Endothelial cell of umbilical vein (primary cell): Measurements from ENCODE around the gene DACH2. TPM values are rescaled to one million over a fixed set of nuclear protein-coding genes. Genes with fewer than 3 reads are reported as not detected.

Source experiments
- BruUV-seq: library from RNA; stranded (reverse); fragments of 400-500 nt; replicated peaks from 2 replicates; lab custom pipeline; 2021; lab: Mats Ljungman, UMichigan
- CTCF ChIA-PET: fragments of 300-600, 350-600 bp; sonication (Branson Sonifier 250); formaldehyde crosslinking; loops from one replicate; lab custom pipeline; 2021; ENCODE audit warnings: antibody characterized with exemption, inconsistent platforms; lab: Charles Lee
- POLR2A ChIA-PET: fragments of 300-600, 350-600 bp; sonication (Branson Sonifier 250); formaldehyde crosslinking; loops from one replicate; lab custom pipeline; 2021; ENCODE audit warnings: antibody characterized with exemption, inconsistent platforms; lab: Charles Lee
- DNase-seq: peaks from one replicate; pipeline ENCODE4 v3.0.0-alpha.2; 2011; ENCODE audit warnings: low read depth, low spot score
- FAIRE-seq: peaks from 2 replicates; lab custom pipeline; 2011; peaks lifted over from hg19 to GRCh38; lab: Jason Lieb, UNC
- H2AFZ ChIP-seq: 2 replicates; pipeline ENCODE4 v1.6.0; 2012; ENCODE audit warnings: low read depth, low read length, control low read depth, inconsistent platforms
- H3K27ac ChIP-seq: 2 replicates; pipeline ENCODE4 v1.5.1; 2011; ENCODE audit warnings: low read depth, mild to moderate bottlenecking, control low read depth, low read length, moderate library complexity; ENCODE audit not compliant: insufficient read depth
- H3K27me3 ChIP-seq, 2 experiments: 2 replicates each; pipeline versions ENCODE4 v1.6.0 to v1.6.1; 2011; ENCODE audit warnings: low read length in 2 of 2, mixed read lengths in 1 of 2; ENCODE audit not compliant: control insufficient read depth in 2 of 2, insufficient read depth in 2 of 2
- H3K36me3 ChIP-seq, 2 experiments: 2 replicates in 1 of 2; 3 replicates in 1 of 2; pipeline ENCODE4 v1.5.1; 2011; ENCODE audit warnings: low read length in 2 of 2, mild to moderate bottlenecking in 1 of 2, moderate library complexity in 1 of 2; ENCODE audit not compliant: control insufficient read depth in 2 of 2, insufficient read depth in 2 of 2; ENCODE audit errors: extremely low read depth in 1 of 2
- H3K4me1 ChIP-seq: 3 replicates; pipeline ENCODE4 v1.5.1; 2011; ENCODE audit warnings: mild to moderate bottlenecking, low read length; ENCODE audit not compliant: control insufficient read depth, insufficient read depth; ENCODE audit errors: extremely low read depth
- H3K4me2 ChIP-seq: 2 replicates; pipeline ENCODE4 v1.6.1; 2011; ENCODE audit warnings: low read length, control low read depth, mixed read lengths; ENCODE audit not compliant: insufficient read depth
- H3K4me3 ChIP-seq, 3 experiments: fragments of 200-600 bp in 1 of 3; sonication (generic), shearing (Covaris generic) in 1 of 3; replicated peaks in 1 of 3; 2 replicates each; pipeline ENCODE4 v1.5.1; 2011 to 2016; ENCODE audit warnings: control low read depth in 3 of 3, low read length in 3 of 3, mild to moderate bottlenecking in 2 of 3, inconsistent platforms in 1 of 3, low read depth in 1 of 3, moderate library complexity in 1 of 3; ENCODE audit not compliant: insufficient read depth in 1 of 3
- H3K79me2 ChIP-seq: 2 replicates; pipeline ENCODE4 v1.6.0; 2012; ENCODE audit warnings: low read length, inconsistent platforms; ENCODE audit not compliant: control insufficient read depth, insufficient read depth
- H3K9ac ChIP-seq: replicated peaks from 2 replicates; pipeline ENCODE3; 2011; ENCODE audit warnings: low read length, control low read depth; ENCODE audit not compliant: insufficient read depth; ENCODE audit errors: extremely low read depth
- H3K9me1 ChIP-seq: replicated peaks from 3 replicates; pipeline ENCODE4 v1.6.0; 2011; ENCODE audit warnings: mild to moderate bottlenecking, low read length; ENCODE audit not compliant: control insufficient read depth, insufficient read depth; ENCODE audit errors: extremely low read depth
- H3K9me3 ChIP-seq: replicated peaks from 2 replicates; pipeline ENCODE4 v1.5.1; 2012; ENCODE audit warnings: low read length, inconsistent platforms; ENCODE audit not compliant: control insufficient read depth, insufficient read depth
- H4K20me1 ChIP-seq: replicated peaks from 2 replicates; pipeline ENCODE3; 2011; ENCODE audit warnings: mild to moderate bottlenecking, low read length; ENCODE audit not compliant: control insufficient read depth, insufficient read depth; ENCODE audit errors: extremely low read depth
- CTCF ChIP-seq, 2 donors: IDR thresholded peaks; 1 replicate in 1 of 2; 2 replicates in 1 of 2; pipeline ENCODE4 v1.5.1; 2011; ENCODE audit warnings: low read length in 2 of 2, mild to moderate bottlenecking in 2 of 2, moderate library complexity in 2 of 2, control low read depth in 1 of 2, inconsistent platforms in 1 of 2, low read depth in 1 of 2; ENCODE audit not compliant: insufficient read depth in 1 of 2; ENCODE audit errors: extremely low read depth in 1 of 2
- EZH2 ChIP-seq: IDR thresholded peaks from 2 replicates; pipeline ENCODE4 v1.6.1; 2012; ENCODE audit warnings: borderline replicate concordance, low read depth, mild to moderate bottlenecking, moderate library complexity, low read length, inconsistent platforms; ENCODE audit not compliant: severe bottlenecking
- FOS ChIP-seq: IDR thresholded peaks from 2 replicates; pipeline ENCODE4 v1.6.1; 2011; ENCODE audit warnings: mild to moderate bottlenecking, low read length, moderate library complexity, borderline replicate concordance; ENCODE audit not compliant: insufficient read depth
- GATA2 ChIP-seq: IDR thresholded peaks from 2 replicates; pipeline ENCODE4 v1.7.0; 2011; ENCODE audit warnings: low read depth, mild to moderate bottlenecking, moderate library complexity, mixed read lengths, low read length; ENCODE audit not compliant: insufficient read length, insufficient read depth
- JUN ChIP-seq: IDR thresholded peaks from 2 replicates; pipeline ENCODE4 v1.6.1; 2011; ENCODE audit warnings: borderline replicate concordance, low read depth; ENCODE audit not compliant: insufficient read length, insufficient read depth
- MYC ChIP-seq: IDR thresholded peaks from one replicate; pipeline ENCODE4 v1.6.1; 2011; ENCODE audit warnings: mild to moderate bottlenecking, low read depth, low read length
- POLR2AphosphoS5 ChIP-seq: IDR thresholded peaks from 2 replicates; pipeline ENCODE4 v1.6.1; 2012; ENCODE audit warnings: low read depth, mild to moderate bottlenecking, control low read depth, low read length, moderate library complexity; ENCODE audit not compliant: insufficient read depth
- dilution Hi-C: fragments of 300-500 bp; cut with MboI; formaldehyde crosslinking; loops from one replicate; pipeline ENCODE4 v1.15.0; 2019; ENCODE audit warnings: low sequenced_read_pairs; ENCODE audit not compliant: extremely low pct_ligation_motif_present
- intact Hi-C: fragments of 100-400 bp; cut with micrococcal nuclease; formaldehyde crosslinking; loops from one replicate; pipeline ENCODE4 v1.10.0; 2022
- polyA plus RNA-seq, 4 experiments: library from polyadenylated mRNA; depleted of rRNA in 3 of 4; stranded (reverse) in 3 of 4; unstranded in 1 of 4; fragments of >200 nt; gene quantifications; 2 replicates each; pipeline versions ENCODE4 v1.2.1 to v1.2.3, GENCODE V29; 2011 to 2012; ENCODE audit warnings: missing spikeins in 1 of 4
- total RNA-seq: library from RNA; stranded (reverse); gene quantifications from 2 replicates; pipeline ENCODE4 v1.2.3, GENCODE V29; 2021
- TF ChIP-seq, protein P1 (sequence below): IDR thresholded peaks from 2 replicates; pipeline ENCODE4 v1.6.1; 2011; ENCODE audit not compliant: insufficient read depth, insufficient read length

Gene DACH2
- total and polyA plus RNA-seq, 2 donors (not counting 3 experiments of a cell fraction or from before 2014, with no cell fraction given): not detected

GRCh38 chrX:86696951-86697350 is 548.7 kb downstream of the DACH2 start:
- no TSS peak for BruUV-seq
- Histone ChIP-seq H3K79me2 (no peaks in the 10 kb centered on the region), H3K4me1 (no peaks in the 10 kb centered on the region), H3K36me3 (no peaks in the 10 kb centered on the region), H3K27me3 (no peaks in the 10 kb centered on the region), H3K9me1 (no peaks in the 10 kb centered on the region), H3K9ac (no peak overlapping the region), H3K4me3 (no peak overlapping the region), H3K27ac (no peak overlapping the region), H2AFZ (no peak overlapping the region), H4K20me1 (no peaks in the 10 kb centered on the region), H3K4me2 (no peak overlapping the region), H3K9me3 (no peaks in the 10 kb centered on the region)
- DNase-seq (no peak), FAIRE-seq (no peak)
- dilution Hi-C loops: no loop called here
- TF ChIP-seq GATA2 (no peak), FOS (no peak), POLR2AphosphoS5 (no peak), MYC (no peak)
- TF ChIP-seq, protein P1, sequence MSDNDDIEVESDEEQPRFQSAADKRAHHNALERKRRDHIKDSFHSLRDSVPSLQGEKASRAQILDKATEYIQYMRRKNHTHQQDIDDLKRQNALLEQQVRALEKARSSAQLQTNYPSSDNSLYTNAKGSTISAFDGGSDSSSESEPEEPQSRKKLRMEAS: no peak
- intact Hi-C loops: no loop called here
- POLR2A ChIA-PET: no interaction called here
- CTCF ChIA-PET: no interaction called here

GRCh38 chrX:86711531-86712180 is 563.4 kb downstream of the DACH2 start:
- dilution Hi-C loops: no loop called here
- no peaks in the 10 kb centered on the region for H4K20me1 ChIP-seq
- H3K4me3 ChIP-seq: no peak overlapping the region
- ChIA-PET POLR2A (no interaction called here), CTCF (no interaction called here)
- no peaks in the 10 kb centered on the region for H3K36me3 ChIP-seq
- H3K9me3 ChIP-seq: no peaks in the 10 kb centered on the region
- H3K79me2 ChIP-seq: no peaks in the 10 kb centered on the region
- H2AFZ ChIP-seq: no peak overlapping the region
- no peak overlapping the region for H3K9ac ChIP-seq
- H3K4me2 ChIP-seq: no peak overlapping the region
- BruUV-seq: no TSS peak
- H3K9me1 ChIP-seq: no peaks in the 10 kb centered on the region
- FAIRE-seq (no peak), DNase-seq (no peak)
- intact Hi-C loops: no loop called here
- H3K27me3 ChIP-seq: no peaks in the 10 kb centered on the region
- no peak overlapping the region for H3K27ac ChIP-seq
- H3K4me1 ChIP-seq: no peaks in the 10 kb centered on the region
- TF ChIP-seq GATA2 (no peak), EZH2 (no peak), MYC (no peak), JUN (no peak), POLR2AphosphoS5 (no peak), CTCF (IDR thresholded peaks at IDR 0.05; ENCODE audit: extremely low read depth in 1 of 2, insufficient read depth in 1 of 2, low read depth in 1 of 2, low read length in 2 of 2) (no peak), FOS (no peak)
- TF ChIP-seq, protein P1: no peak
